Fibroblast of the aortic adventitia (primary cell): ENCODE data around the gene RPRD2. TPM values are rescaled to one million over a fixed set of nuclear protein-coding genes. Genes with fewer than 3 reads are reported as not detected.

Source experiments
- DNase-seq: peaks from one replicate; pipeline ENCODE4 v3.0.0-alpha.2; 2010; ENCODE audit warnings: low read depth
- H3K4me3 ChIP-seq: 2 replicates; pipeline ENCODE4 v1.5.1; 2011; ENCODE audit warnings: low read depth, mild to moderate bottlenecking, control low read depth, low read length, moderate library complexity
- CTCF ChIP-seq: IDR thresholded peaks from 2 replicates; pipeline ENCODE4 v1.5.1; 2011; ENCODE audit warnings: mild to moderate bottlenecking, low read length, control low read depth, inconsistent platforms; ENCODE audit not compliant: insufficient read depth
- total RNA-seq: library from RNA; depleted of rRNA; stranded (reverse); fragments of >200 nt; gene quantifications from 2 replicates; pipeline ENCODE4 v1.2.3, GENCODE V29; 2012; ENCODE audit warnings: low replicate concordance

Gene RPRD2
- total RNA-seq, 1 donor = 19.3 TPM

- no peak for TF ChIP-seq CTCF
- DNase-seq = no peak
- no peak overlapping the region for H3K4me3 ChIP-seq
Observed at GRCh38 chr1:150476754-150477153, 112.8 kb downstream of the RPRD2 start.

DNA sequence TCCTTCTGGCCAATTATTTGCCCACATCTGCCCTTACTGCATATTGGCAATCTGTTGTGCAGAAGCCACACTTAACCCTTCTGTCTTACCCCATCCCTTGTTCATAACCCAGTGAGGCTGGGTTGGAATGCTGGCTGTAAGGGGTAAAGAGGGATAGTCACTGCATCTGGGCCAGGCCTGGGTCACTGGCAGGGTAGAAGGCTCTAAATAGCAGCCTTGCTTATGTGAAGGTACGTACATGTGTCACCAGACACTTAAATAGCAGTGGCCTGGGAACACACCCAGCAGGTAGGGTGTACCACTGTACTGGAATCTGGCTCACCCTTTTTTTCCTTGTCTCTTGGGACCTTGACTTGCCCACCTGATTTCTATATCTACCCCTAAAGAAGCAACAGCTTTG lies 113.4 kb downstream of the RPRD2 start:
- TF ChIP-seq CTCF = no peak
- no peak for DNase-seq
- H3K4me3 ChIP-seq = no peak overlapping the region

DNA sequence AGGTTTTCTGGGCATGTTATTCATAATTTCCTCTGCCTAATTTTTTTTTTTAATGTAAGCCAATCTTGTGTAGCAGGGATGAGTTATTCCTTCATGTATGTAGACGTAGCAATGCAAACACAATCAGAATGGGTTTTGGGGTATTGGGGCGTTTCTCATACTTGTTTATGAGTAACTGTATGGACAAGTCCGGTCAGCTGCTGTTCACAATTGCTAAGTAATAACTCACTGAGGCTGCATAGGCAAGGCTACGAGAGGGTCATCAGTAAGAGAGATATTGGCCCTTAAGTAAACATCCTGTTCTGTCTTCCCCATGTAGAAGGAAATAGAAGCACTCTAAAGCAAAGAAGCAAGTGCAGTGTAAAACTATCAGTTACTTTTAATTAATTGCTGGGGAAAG lies 113.8 kb downstream of the RPRD2 start:
- no peak for TF ChIP-seq CTCF
- peak; percentile 39 for DNase-seq
- no peak overlapping the region for H3K4me3 ChIP-seq

DNA sequence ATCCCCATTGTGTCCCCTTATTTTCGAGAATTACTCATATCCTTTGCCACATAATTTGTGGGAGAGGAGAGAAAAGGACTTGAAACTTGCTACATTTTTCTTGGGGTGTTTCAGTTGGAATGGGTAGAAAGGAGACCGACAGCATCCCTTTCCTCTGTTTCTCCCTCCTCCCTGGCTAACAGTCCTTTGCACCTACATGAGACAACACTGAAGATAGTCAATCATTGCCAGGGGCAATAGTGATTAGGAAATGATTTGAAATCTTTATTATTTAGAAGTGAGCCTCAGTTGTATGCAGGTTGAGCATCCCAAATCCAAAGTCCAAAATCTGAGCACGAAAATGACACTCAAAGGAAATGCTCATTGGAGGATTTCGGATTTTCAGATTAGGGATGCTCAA lies 115.4 kb downstream of the RPRD2 start:
- no peak overlapping the region for H3K4me3 ChIP-seq
- no peak for TF ChIP-seq CTCF
- no peak for DNase-seq

GRCh38 chr1:150479927-150480352 lies 116.0 kb downstream of the RPRD2 start:
- no peak overlapping the region for H3K4me3 ChIP-seq
- TF ChIP-seq CTCF = no peak
- DNase-seq = no peak

- H3K4me3 ChIP-seq = no peak overlapping the region
- DNase-seq = peak; percentile 33
- no peak for TF ChIP-seq CTCF
Observed at GRCh38 chr1:150484431-150484830, 120.5 kb downstream of the RPRD2 start.

DNA sequence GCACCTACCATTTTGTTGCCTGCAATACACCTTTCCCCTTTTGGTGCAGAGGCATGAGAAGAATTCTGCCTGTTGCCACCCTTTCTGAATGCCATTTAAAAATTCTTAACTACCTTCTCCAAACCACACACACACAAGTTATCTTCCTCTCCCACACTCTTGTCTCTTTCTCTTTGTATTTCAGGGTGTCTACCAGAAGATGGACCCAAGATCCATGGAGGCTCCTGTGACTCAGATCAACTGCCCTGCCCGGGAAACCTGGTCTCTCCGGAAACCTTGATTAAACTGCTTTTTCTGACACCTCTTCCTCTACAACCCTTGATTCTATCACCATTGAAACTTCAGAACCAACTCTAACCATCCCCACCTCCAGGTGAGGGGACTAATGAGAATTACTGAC lies 120.9 kb downstream of the RPRD2 start:
- peak; percentile 61 for DNase-seq
- TF ChIP-seq CTCF = peak; percentile 43
- no peak overlapping the region for H3K4me3 ChIP-seq
